HepG2 (cell line): ENCODE results near the gene MAGI1. TPM values are rescaled to one million over a fixed set of nuclear protein-coding genes. Genes with fewer than 3 reads are reported as not detected.

ENCODE experiments used
- ATF1 ChIP-seq: IDR thresholded peaks from 2 replicates; pipeline ENCODE4 v1.6.1; 2016; ENCODE audit warnings: mild to moderate bottlenecking, control low read depth
- CBX2 ChIP-seq, 2 experiments: fragments of 200-600 bp in 1 of 2; sonication (generic); formaldehyde crosslinking in 1 of 2; IDR thresholded peaks; 2 replicates each; pipeline versions ENCODE4 v1.7.0 to v1.8.1; 2018 to 2022; ENCODE audit warnings: low read depth in 2 of 2, low read length in 1 of 2, mild to moderate bottlenecking in 1 of 2, missing genetic modification reagents in 1 of 2
- CENPT ChIP-seq: sonication (generic); formaldehyde crosslinking; IDR thresholded peaks from 2 replicates; pipeline ENCODE4 v1.8.0; 2022; ENCODE audit warnings: low read depth, mild to moderate bottlenecking, moderate library complexity, missing genetic modification reagents
- CHD4 ChIP-seq: fragments of 200-600 bp; sonication (generic); IDR thresholded peaks from 2 replicates; pipeline ENCODE4 v1.7.0; 2017; ENCODE audit warnings: mild to moderate bottlenecking, low read length, borderline replicate concordance
- ELF3 ChIP-seq: IDR thresholded peaks from 2 replicates; pipeline ENCODE4 v1.6.1; 2016; ENCODE audit warnings: missing genetic modification reagents, missing compliant biosample characterization
- ESRRA ChIP-seq: sonication (generic); formaldehyde crosslinking; IDR thresholded peaks from 2 replicates; pipeline ENCODE4 v1.5.1; 2020; ENCODE audit warnings: mild to moderate bottlenecking, low read depth, missing genetic modification reagents
- KDM6A ChIP-seq: IDR thresholded peaks from 2 replicates; pipeline ENCODE4 v1.6.1; 2016; ENCODE audit warnings: low read depth
- MTF1 ChIP-seq: sonication (generic); formaldehyde crosslinking; IDR thresholded peaks from 2 replicates; pipeline ENCODE4 v1.5.0; 2020; ENCODE audit warnings: missing genetic modification reagents
- NBN ChIP-seq: fragments of 450-650 bp; conservative IDR thresholded peaks from 2 replicates; pipeline ENCODE4 v1.6.1; 2017
- SCMH1 ChIP-seq: sonication (generic); formaldehyde crosslinking; IDR thresholded peaks from 2 replicates; pipeline ENCODE4 v1.9.0; 2021; ENCODE audit warnings: missing genetic modification reagents, mild to moderate bottlenecking, borderline replicate concordance
- SOX13 ChIP-seq, 3 experiments: fragments of 450-650 bp in 1 of 3; sonication (generic) in 1 of 3; formaldehyde crosslinking in 1 of 3; IDR thresholded peaks in 2 of 3; conservative IDR thresholded peaks in 1 of 3; 2 replicates each; pipeline versions ENCODE4 v1.5.0 to v1.6.1; 2016 to 2020; ENCODE audit warnings: antibody characterized with exemption in 1 of 3, mild to moderate bottlenecking in 1 of 3, missing compliant biosample characterization in 1 of 3, missing genetic modification reagents in 1 of 3, moderate library complexity in 1 of 3
- TOPORS ChIP-seq: sonication (generic); formaldehyde crosslinking; IDR thresholded peaks from 2 replicates; pipeline ENCODE4 v1.8.0; 2023; ENCODE audit warnings: mild to moderate bottlenecking, missing genetic modification reagents
- ZFP62 ChIP-seq: sonication (generic); formaldehyde crosslinking; IDR thresholded peaks from 2 replicates; pipeline ENCODE4 v1.4.0; 2020; ENCODE audit warnings: missing genetic modification reagents
- ZNF10 ChIP-seq: sonication (generic); formaldehyde crosslinking; IDR thresholded peaks from 2 replicates; pipeline ENCODE4 v1.4.0; 2020; ENCODE audit warnings: mild to moderate bottlenecking, low read depth, missing genetic modification reagents, borderline replicate concordance
- ZNF251 ChIP-seq: sonication (generic); formaldehyde crosslinking; IDR thresholded peaks from 2 replicates; pipeline ENCODE4 v1.9.0; 2021; ENCODE audit warnings: mild to moderate bottlenecking, missing genetic modification reagents
- ZNF816 ChIP-seq: sonication (generic); formaldehyde crosslinking; IDR thresholded peaks from 2 replicates; pipeline ENCODE4 v1.8.0; 2022; ENCODE audit warnings: missing genetic modification reagents, mild to moderate bottlenecking, borderline replicate concordance
- polyA plus RNA-seq, 8 experiments: library from polyadenylated mRNA; depleted of rRNA in 3 of 8; stranded (reverse) in 7 of 8; unstranded in 1 of 8; fragments of >200 nt; fragmentation: Illumina TruSeq in 4 of 8; extraction: Trizol in 4 of 8; gene quantifications; 2 replicates each; pipeline versions ENCODE4 v1.2.1 to v1.2.3, GENCODE V29; 2011 to 2016; ENCODE audit warnings: low read depth in 4 of 8, missing spikeins in 1 of 8, mixed read lengths in 1 of 8; ENCODE audit not compliant: insufficient read depth in 1 of 8
- total RNA-seq, 5 experiments: library from RNA; depleted of rRNA; stranded (reverse); fragments of >200 nt; fragmentation: Illumina TruSeq; extraction: Trizol; gene quantifications; 2 replicates each; pipeline ENCODE4 v1.2.3, GENCODE V29; 2016; ENCODE audit warnings: low read depth in 1 of 5
- TF ChIP-seq, protein P1 (sequence below): sonication (generic); formaldehyde crosslinking; IDR thresholded peaks from 2 replicates; pipeline ENCODE4 v1.8.1; 2023; ENCODE audit warnings: mild to moderate bottlenecking, inconsistent platforms, moderate library complexity, missing genetic modification reagents, borderline replicate concordance
- TF ChIP-seq, protein P2 (sequence below): sonication (generic); formaldehyde crosslinking; IDR thresholded peaks from 2 replicates; pipeline ENCODE4 v1.9.0; 2021; ENCODE audit warnings: missing genetic modification reagents, borderline replicate concordance
- TF ChIP-seq, protein P3 (sequence below): sonication (generic); formaldehyde crosslinking; IDR thresholded peaks from 2 replicates; pipeline ENCODE4 v1.5.0; 2020; ENCODE audit warnings: missing genetic modification reagents, mild to moderate bottlenecking, borderline replicate concordance

The MAGI1 gene
- total and polyA plus RNA-seq, 2 of the 13 experiments (the other 11 are each of a cell fraction or from before 2014, with no cell fraction given), result 22.2 to 26.0 TPM

DNA sequence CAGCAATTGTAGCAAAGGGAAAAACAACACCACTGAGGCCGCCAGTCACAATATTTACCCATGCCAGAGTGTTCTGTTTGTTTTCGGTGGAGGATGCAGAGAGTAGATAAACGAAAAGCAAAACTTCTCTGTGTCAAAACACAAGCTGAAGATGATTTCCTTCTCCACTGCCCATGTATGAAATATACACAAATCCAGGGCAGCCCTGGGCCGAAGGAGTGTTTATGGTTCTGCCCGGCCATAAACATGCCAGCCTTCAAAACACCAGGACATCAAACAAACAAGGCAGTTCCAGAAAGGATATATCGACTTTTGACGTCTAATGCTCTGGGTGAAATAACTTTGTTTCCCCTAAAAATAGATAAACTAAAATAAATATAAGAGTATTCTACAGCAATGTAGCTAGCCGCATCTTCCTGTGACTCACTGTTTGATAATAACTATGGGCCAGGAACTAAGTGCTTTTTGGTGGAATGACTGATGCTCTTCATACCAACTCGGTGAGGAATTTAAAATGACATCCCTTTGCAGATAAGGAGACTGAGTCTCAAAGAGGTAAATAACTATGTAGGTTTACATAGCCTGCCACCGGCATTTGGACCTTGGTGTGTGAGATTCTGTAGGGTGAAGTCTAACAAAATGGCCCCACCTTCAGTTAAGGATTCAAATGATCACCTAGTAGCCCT lies 82.8 kb downstream of the MAGI1 start (continued):
- TF ChIP-seq ELF3 (CRISPR knock-in tag) (peak; percentile 34), ATF1 (CRISPR knock-in tag) (no peak), NBN (no peak), CBX2 (IDR thresholded peaks at IDR 0.05; ENCODE audit: low read depth, low read length) (no peak), CBX2 (CRISPR knock-in tag; IDR thresholded peaks at IDR 0.05; ENCODE audit: low read depth) (no peak), SOX13 (IDR thresholded peaks at IDR 0.05) (no peak), SOX13 (CRISPR knock-in tag; conservative IDR thresholded peaks at IDR 0.05 in 1 of 2, IDR thresholded peaks at IDR 0.05 in 1 of 2) (peak in 1 of 2 experiments; percentile 50; a peak in 2 of 4 replicates), MTF1 (CRISPR knock-in tag) (no peak), CENPT (CRISPR knock-in tag) (no peak), SCMH1 (CRISPR knock-in tag) (no peak), TOPORS (CRISPR knock-in tag) (no peak), CHD4 (0 out of 2 replicates have a peak, but pooled peaks have one; percentile 21), ESRRA (CRISPR knock-in tag) (no peak), ZNF251 (CRISPR knock-in tag) (no peak), ZNF816 (CRISPR knock-in tag) (0 out of 2 replicates have a peak, but pooled peaks have one; percentile 67), ZNF10 (CRISPR knock-in tag) (no peak), KDM6A (CRISPR knock-in tag) (0 out of 2 replicates have a peak, but pooled peaks have one; percentile 30), ZFP62 (CRISPR knock-in tag) (no peak)
- TF ChIP-seq, protein P1, sequence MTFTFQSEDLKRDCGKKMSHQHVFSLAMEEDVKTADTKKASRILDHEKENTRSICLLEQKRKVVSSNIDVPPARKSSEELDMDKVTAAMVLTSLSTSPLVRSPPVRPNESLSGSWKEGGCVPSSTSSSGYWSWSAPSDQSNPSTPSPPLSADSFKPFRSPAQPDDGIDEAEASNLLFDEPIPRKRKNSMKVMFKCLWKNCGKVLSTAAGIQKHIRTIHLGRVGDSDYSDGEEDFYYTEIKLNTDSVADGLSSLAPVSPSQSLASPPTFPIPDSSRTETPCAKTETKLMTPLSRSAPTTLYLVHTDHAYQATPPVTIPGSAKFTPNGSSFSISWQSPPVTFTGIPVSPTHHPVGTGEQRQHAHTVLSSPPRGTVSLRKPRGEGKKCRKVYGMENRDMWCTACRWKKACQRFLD (CRISPR knock-in tag), result no peak
- TF ChIP-seq, protein P2, sequence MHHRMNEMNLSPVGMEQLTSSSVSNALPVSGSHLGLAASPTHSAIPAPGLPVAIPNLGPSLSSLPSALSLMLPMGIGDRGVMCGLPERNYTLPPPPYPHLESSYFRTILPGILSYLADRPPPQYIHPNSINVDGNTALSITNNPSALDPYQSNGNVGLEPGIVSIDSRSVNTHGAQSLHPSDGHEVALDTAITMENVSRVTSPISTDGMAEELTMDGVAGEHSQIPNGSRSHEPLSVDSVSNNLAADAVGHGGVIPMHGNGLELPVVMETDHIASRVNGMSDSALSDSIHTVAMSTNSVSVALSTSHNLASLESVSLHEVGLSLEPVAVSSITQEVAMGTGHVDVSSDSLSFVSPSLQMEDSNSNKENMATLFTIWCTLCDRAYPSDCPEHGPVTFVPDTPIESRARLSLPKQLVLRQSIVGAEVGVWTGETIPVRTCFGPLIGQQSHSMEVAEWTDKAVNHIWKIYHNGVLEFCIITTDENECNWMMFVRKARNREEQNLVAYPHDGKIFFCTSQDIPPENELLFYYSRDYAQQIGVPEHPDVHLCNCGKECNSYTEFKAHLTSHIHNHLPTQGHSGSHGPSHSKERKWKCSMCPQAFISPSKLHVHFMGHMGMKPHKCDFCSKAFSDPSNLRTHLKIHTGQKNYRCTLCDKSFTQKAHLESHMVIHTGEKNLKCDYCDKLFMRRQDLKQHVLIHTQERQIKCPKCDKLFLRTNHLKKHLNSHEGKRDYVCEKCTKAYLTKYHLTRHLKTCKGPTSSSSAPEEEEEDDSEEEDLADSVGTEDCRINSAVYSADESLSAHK, result no peak
- TF ChIP-seq, protein P3, sequence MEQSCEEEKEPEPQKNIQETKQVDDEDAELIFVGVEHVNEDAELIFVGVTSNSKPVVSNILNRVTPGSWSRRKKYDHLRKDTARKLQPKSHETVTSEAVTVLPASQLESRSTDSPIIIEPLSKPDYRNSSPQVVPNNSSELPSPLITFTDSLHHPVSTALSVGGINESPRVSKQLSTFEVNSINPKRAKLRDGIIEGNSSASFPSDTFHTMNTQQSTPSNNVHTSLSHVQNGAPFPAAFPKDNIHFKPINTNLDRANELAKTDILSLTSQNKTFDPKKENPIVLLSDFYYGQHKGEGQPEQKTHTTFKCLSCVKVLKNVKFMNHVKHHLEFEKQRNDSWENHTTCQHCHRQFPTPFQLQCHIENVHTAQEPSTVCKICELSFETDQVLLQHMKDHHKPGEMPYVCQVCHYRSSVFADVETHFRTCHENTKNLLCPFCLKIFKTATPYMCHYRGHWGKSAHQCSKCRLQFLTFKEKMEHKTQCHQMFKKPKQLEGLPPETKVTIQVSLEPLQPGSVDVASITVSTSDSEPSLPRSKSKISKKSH (CRISPR knock-in tag), result no peak
